B cell (primary cell): Measurements from ENCODE around the gene SEMA6A. TPM values are rescaled to one million over a fixed set of nuclear protein-coding genes. Genes with fewer than 3 reads are reported as not detected.

Experiments
- ATAC-seq: fragments of 200-7000 bp; cut with Tn5 transposase; one replicate; pipeline ENCODE4 v1.10.0; 2021; ENCODE audit warnings: low read depth, mild to moderate bottlenecking, moderate number of reproducible peaks, moderate library complexity
- CTCF ChIA-PET: fragments of 350-600 bp; sonication (Branson Sonifier 250); formaldehyde crosslinking; loops from one replicate; lab custom pipeline; 2021; ENCODE audit warnings: antibody characterized with exemption, inconsistent platforms; lab: Charles Lee
- POLR2A ChIA-PET: fragments of 350-600 bp; sonication (Branson Sonifier 250); formaldehyde crosslinking; loops from one replicate; lab custom pipeline; 2021; ENCODE audit warnings: antibody characterized with exemption; lab: Charles Lee
- DNase-seq: peaks from one replicate; pipeline ENCODE4 v3.0.0; 2013
- H2AFZ ChIP-seq: 2 replicates; pipeline ENCODE4 v1.6.1; 2012; ENCODE audit warnings: mild to moderate bottlenecking, low read depth, low read length; ENCODE audit not compliant: insufficient read depth, poor library complexity, severe bottlenecking
- H3K27ac ChIP-seq, 2 donors: 1 replicate in 1 of 2; 2 replicates in 1 of 2; pipeline ENCODE4 v1.5.1; 2012 to 2013; ENCODE audit warnings: low read length in 2 of 2, mild to moderate bottlenecking in 2 of 2, moderate library complexity in 1 of 2
- H3K27me3 ChIP-seq, 4 experiments: fragments of 200-600 bp in 1 of 4; sonication (generic) in 1 of 4; replicated peaks in 1 of 4; 1 replicate in 2 of 4; 2 replicates in 2 of 4; pipeline versions ENCODE4 v1.6.1 to v1.7.0; 2013 to 2016; ENCODE audit warnings: low read length in 3 of 4, mild to moderate bottlenecking in 2 of 4, mixed read lengths in 1 of 4, moderate library complexity in 1 of 4; ENCODE audit not compliant: insufficient read depth in 4 of 4, control insufficient read depth in 3 of 4; ENCODE audit errors: control extremely low read depth in 1 of 4
- H3K36me3 ChIP-seq, 2 experiments: replicated peaks in 1 of 2; 1 replicate in 1 of 2; 2 replicates in 1 of 2; pipeline versions ENCODE4 v1.6.1 to v1.7.1; 2013; ENCODE audit warnings: low read length in 1 of 2; ENCODE audit not compliant: insufficient read depth in 2 of 2, control insufficient read depth in 1 of 2; ENCODE audit errors: control extremely low read depth in 1 of 2, extremely low read depth in 1 of 2
- H3K4me1 ChIP-seq, 2 donors: fragments of 200-600 bp in 1 of 2; sonication (generic) in 1 of 2; 1 replicate in 1 of 2; 2 replicates in 1 of 2; pipeline versions ENCODE4 v1.5.1 to v1.6.1; 2013 to 2017; ENCODE audit warnings: low read length in 2 of 2; ENCODE audit not compliant: control insufficient read depth in 2 of 2, insufficient read depth in 2 of 2
- H3K4me2 ChIP-seq: replicated peaks from 2 replicates; pipeline ENCODE3; 2012; ENCODE audit warnings: mild to moderate bottlenecking, low read depth, low read length; ENCODE audit not compliant: poor library complexity, severe bottlenecking
- H3K4me3 ChIP-seq, 5 experiments: fragments of 200-600 bp in 1 of 5; sonication (generic) in 1 of 5; 1 replicate in 3 of 5; 2 replicates in 2 of 5; pipeline versions ENCODE4 v1.5.1 to v1.7.0; 2011 to 2016; ENCODE audit warnings: low read length in 4 of 5, mild to moderate bottlenecking in 4 of 5, low read depth in 2 of 5, control low read depth in 1 of 5, moderate library complexity in 1 of 5; ENCODE audit not compliant: insufficient read depth in 1 of 5; ENCODE audit errors: control extremely low read depth in 1 of 5, extremely low read depth in 1 of 5
- H3K79me2 ChIP-seq: fragments of 200-600 bp; sonication (generic); one replicate; pipeline ENCODE4 v1.6.0; 2016; ENCODE audit warnings: low read length; ENCODE audit not compliant: control insufficient read depth, insufficient read depth
- H3K9ac ChIP-seq: fragments of 200-600 bp; sonication (generic); 2 replicates; pipeline ENCODE4 v1.6.1; 2017; ENCODE audit warnings: mild to moderate bottlenecking, low read length, moderate library complexity
- H3K9me3 ChIP-seq, 3 donors: one replicate each; pipeline versions ENCODE4 v1.6.1 to v1.7.1; 2013; ENCODE audit warnings: low read length in 2 of 3; ENCODE audit not compliant: control insufficient read depth in 2 of 3, insufficient read depth in 1 of 3; ENCODE audit errors: control extremely low read depth in 1 of 3
- H4K20me1 ChIP-seq: 2 replicates; pipeline ENCODE4 v1.6.0; 2012; ENCODE audit warnings: mild to moderate bottlenecking, low read length; ENCODE audit not compliant: insufficient read depth, control insufficient read depth, poor library complexity, severe bottlenecking
- H3K27ac Mint-ChIP-seq: one replicate; pipeline ENCODE4 v1.8.0; 2021; ENCODE audit warnings: mixed read lengths
- H3K27me3 Mint-ChIP-seq: one replicate; pipeline ENCODE4 v1.8.0; 2021; ENCODE audit warnings: mixed read lengths
- H3K4me1 Mint-ChIP-seq: one replicate; pipeline ENCODE4 v1.8.0; 2021; ENCODE audit warnings: mixed read lengths
- H3K4me3 Mint-ChIP-seq: one replicate; pipeline ENCODE4 v1.8.0; 2021; ENCODE audit warnings: mixed read lengths
- H3K9me3 Mint-ChIP-seq: one replicate; pipeline ENCODE4 v1.8.0; 2022; ENCODE audit warnings: mixed read lengths; ENCODE audit not compliant: insufficient read depth
- CTCF ChIP-seq: fragments of 200-600 bp; IDR thresholded peaks from one replicate; pipeline ENCODE4 v1.8.0; 2022; ENCODE audit warnings: antibody characterized with exemption, mild to moderate bottlenecking
- EZH2 ChIP-seq: IDR thresholded peaks from 2 replicates; pipeline ENCODE4 v1.6.1; 2012; ENCODE audit warnings: borderline replicate concordance, low read depth, mild to moderate bottlenecking, moderate library complexity, low read length; ENCODE audit not compliant: insufficient read depth, poor library complexity, severe bottlenecking
- WGBS: methylation state at CpG from one replicate; pipeline ENCODE4 v1.1.5; 2013; ENCODE audit warnings: missing lambda C conversion rate; ENCODE audit not compliant: insufficient coverage; 5-methylcytosine and 5-hydroxymethylcytosine counted together
- intact Hi-C: fragments of 100-400 bp; cut with micrococcal nuclease; formaldehyde crosslinking; loops from one replicate; pipeline ENCODE4 v1.10.0; 2022
- polyA plus RNA-seq: library from polyadenylated mRNA; depleted of rRNA; stranded (reverse); fragments of >200 nt; gene quantifications from 2 replicates; pipeline ENCODE4 v1.2.3, GENCODE V29; 2012
- total RNA-seq, 2 donors: library from RNA; stranded (reverse); fragments of 120-200 nt in 1 of 2; gene quantifications; 1 replicate in 1 of 2; 2 replicates in 1 of 2; pipeline versions ENCODE4 v1.2.3 to v1.2.4, GENCODE V29; 2013 to 2022

SEMA6A gene
- total and polyA plus RNA-seq, 2 donors (not counting 1 experiment from before 2014, with no cell fraction given), result 0.44 TPM; not detected in 1

- Mint-ChIP-seq H3K4me1 (peaks cover 25% of the 10 kb centered on the region), H3K27ac (no peak overlapping the region), H3K4me3 (no peak overlapping the region), H3K27me3 (no peaks in the 10 kb centered on the region), H3K9me3 (no peaks in the 10 kb centered on the region)
- no peak for DNase-seq
- Histone ChIP-seq H3K4me3 (no peak overlapping the region), H3K27ac (no peak overlapping the region), H3K9ac (no peak overlapping the region), H3K9me3 (no peaks in the 10 kb centered on the region), H3K4me2 (no peak overlapping the region), H3K4me1 (peaks cover 14% of the 10 kb centered on the region in 2 donors), H2AFZ (no peak overlapping the region), H3K79me2 (no peaks in the 10 kb centered on the region), H3K36me3 (no peaks in the 10 kb centered on the region), H3K27me3 (no peaks in the 10 kb centered on the region), H4K20me1 (no peaks in the 10 kb centered on the region)
- no peak for TF ChIP-seq CTCF
- no peak for TF ChIP-seq EZH2
- CTCF ChIA-PET, result no interaction called here
- intact Hi-C loops, result no loop called here
- no peak for ATAC-seq
- POLR2A ChIA-PET, result no interaction called here
- WGBS, result 36% methylated on average over 3 of the region's 3 CpGs
Measured at GRCh38 chr5:116492776-116493175, 81.8 kb downstream of the SEMA6A start.

- no peaks in the 10 kb centered on the region for H3K79me2 ChIP-seq
- no peaks in the 10 kb centered on the region for H4K20me1 ChIP-seq
- CTCF ChIA-PET, result no interaction called here
- Mint-ChIP-seq H3K27ac (no peak overlapping the region), H3K27me3 (no peaks in the 10 kb centered on the region), H3K4me3 (no peak overlapping the region), H3K9me3 (no peaks in the 10 kb centered on the region), H3K4me1 (peaks cover 25% of the 10 kb centered on the region)
- no peak overlapping the region for H3K4me3 ChIP-seq
- no peaks in the 10 kb centered on the region for H3K27me3 ChIP-seq
- POLR2A ChIA-PET, result no interaction called here
- no peak overlapping the region for H3K27ac ChIP-seq
- H3K4me2 ChIP-seq, result no peak overlapping the region
- no peaks in the 10 kb centered on the region for H3K9me3 ChIP-seq
- TF ChIP-seq EZH2, result no peak
- TF ChIP-seq CTCF, result no peak
- no peak overlapping the region for H2AFZ ChIP-seq
- H3K9ac ChIP-seq, result no peak overlapping the region
- DNase-seq (no peak), ATAC-seq (no peak)
- H3K4me1 ChIP-seq, result peaks cover 14% of the 10 kb centered on the region in 2 donors
- WGBS, result no CpG with 5 or more reads among the region's 3 CpGs
- intact Hi-C loops, result no loop called here
- no peaks in the 10 kb centered on the region for H3K36me3 ChIP-seq
Measured at GRCh38 chr5:116492016-116492623, 82.5 kb downstream of the SEMA6A start.
